HG03103 (cell line): ENCODE data around the gene LIN9.

ENCODE experiments used
- ATAC-seq: cut with Tn5 transposase; IDR thresholded peaks from one replicate; pipeline ENCODE4 v1.9.1; 2021; ENCODE audit warnings: low read depth; ENCODE audit not compliant: unreplicated experiment

LIN9 gene

DNA sequence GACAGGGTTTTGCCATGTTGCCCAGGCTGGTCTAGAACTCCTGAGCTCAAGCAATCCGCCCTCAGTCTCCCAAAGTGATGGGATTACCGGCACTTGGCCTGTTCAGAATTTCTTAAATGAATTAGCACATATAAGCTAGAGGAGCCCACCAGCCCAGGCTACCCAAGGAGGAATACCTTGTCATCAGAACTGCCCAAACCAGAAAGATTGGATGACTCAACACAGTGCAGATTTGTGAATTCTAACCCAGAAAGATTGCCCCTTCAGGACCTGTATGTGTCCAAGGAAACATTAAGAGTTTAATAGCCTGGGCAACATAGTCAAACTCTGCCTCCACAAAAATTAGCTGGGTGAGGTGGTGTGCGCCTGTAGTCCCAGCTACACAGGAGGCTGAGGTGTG, 14.0 kb upstream of the LIN9 start:
- ATAC-seq = no peak

DNA sequence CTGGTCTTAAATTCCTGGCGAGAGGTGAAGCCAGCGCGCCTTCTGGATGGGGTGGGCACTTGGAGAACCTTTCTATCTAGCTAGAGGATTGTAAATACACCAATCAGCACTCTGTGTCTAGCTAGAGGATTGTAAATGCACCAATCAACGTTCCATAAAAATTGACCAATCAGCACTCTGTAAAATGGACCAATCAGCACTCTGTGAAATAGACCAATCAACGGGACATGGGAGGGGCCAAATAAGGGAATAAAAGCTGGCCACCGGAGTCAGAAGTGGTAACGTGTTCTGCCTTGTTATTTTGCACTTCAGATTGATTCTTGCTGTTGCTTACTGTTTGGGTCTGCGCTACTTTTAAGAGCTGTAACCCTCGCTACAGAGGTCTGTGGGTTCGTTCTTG, 12.0 kb upstream of the LIN9 start:
- ATAC-seq = no peak

DNA sequence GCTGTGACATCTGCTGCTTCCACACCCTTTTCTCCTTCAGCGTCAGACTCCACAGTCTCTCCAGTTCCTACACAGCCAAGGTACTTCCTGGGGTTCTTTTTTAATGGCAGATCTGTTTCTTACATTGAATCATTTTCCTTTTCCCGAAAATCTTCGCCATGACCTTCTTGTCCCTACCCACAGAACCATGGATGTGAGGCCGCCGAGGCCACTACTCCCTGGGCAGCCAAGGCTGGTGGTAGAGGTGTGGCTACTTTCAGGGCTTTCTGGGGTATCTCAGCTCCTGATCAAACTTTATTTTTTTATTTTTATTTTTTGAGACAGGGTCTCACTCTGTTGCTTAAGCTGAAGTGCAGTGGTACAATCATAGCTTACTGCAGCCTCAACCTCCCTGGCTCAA, 9.5 kb upstream of the LIN9 start:
- no peak for ATAC-seq

DNA sequence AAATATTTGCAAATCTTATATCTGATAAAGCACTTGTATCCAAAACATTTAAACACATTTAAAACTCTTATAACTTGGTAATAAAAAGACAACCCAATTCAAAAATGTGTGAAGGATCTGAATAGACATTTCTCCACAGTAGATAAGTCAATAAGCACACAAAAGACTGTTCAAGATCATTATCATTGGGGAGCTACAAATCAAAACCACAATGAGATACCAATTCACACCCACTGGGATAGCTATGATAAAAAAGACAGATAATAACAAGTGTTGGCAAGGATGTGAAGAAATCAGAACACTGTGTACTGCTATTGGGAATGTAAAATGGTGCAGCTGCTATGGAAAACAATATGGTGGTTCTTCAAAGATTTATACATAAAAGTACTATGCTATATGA, 5.1 kb upstream of the LIN9 start:
- no peak for ATAC-seq

DNA sequence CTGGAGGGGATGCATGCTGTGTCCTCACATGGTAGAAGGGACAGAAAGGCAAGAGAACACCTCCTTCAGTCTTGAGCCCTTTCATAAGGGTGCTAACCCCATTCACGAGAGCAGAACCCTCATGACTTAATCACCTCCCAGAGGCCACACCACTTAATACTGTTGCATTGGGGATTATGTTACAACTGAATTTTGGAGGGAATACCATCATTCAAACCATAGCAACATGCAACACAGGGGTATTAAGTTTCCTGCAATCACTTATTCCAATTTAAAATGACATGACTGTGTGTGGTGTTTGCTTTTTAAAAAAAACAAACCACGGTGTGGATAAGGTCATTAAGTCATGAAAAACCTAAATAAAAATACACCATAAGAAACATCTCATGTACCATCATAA, 3.1 kb upstream of the LIN9 start:
- ATAC-seq = no peak

GRCh38 chr1:226311376-226311775, 2.4 kb upstream of the LIN9 start:
- no peak for ATAC-seq

DNA sequence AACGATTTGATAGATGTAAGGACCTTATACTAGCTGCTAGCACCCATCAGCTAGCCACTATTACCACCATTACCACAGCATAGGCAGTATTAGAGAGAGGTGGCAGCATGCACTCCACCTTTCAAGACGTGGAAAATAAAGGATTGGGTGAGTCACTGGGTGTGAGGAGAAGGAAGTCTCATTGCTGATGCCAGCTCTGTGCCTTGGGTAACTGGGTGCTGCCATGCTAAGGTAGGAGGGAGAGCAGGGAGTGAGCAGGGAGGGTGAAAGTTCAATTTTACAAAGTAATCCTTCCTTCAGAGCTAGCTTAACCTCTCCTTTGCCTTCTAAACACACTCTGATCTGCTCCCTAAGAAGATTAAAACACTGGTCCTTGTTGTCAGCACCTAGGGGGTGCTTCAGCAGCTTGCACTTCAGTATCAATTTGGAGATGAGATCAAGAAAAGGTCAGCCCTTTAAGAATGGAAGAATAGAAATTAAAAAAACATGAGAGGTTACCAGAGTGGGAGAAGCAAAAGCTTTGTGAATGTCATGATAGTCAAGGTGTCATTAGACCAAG, 1.8 kb upstream of the LIN9 start:
- ATAC-seq = no peak

GRCh38 chr1:226310245-226310540, 1.2 kb upstream of the LIN9 start:
- no peak for ATAC-seq

GRCh38 chr1:226309398-226310244, 657 bp upstream of the LIN9 start:
- peak; percentile 32 for ATAC-seq

GRCh38 chr1:226308166-226308722, 720 bp downstream of the LIN9 start:
- peak; percentile 5 for ATAC-seq

DNA sequence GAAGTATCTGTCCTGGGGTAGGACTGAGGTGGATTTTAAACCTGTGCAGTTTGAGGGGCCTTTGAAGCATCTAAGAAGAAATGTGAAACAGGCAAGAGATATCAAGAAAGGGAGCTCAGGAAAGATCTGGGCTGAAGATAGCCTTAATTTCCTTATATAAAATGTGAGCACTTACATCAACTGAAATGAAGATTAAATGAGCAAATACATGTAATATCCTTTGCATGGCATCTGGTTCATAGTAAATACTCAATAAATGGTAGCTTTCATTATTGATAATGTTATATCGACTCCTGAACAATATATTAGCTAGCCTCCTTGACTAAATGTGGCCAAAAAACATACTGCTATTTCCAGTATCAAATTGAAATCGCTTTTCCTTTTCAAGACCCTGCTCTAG, 2.5 kb downstream of the LIN9 start:
- ATAC-seq = no peak

GRCh38 chr1:226305184-226305583, 3.8 kb downstream of the LIN9 start:
- no peak for ATAC-seq

DNA sequence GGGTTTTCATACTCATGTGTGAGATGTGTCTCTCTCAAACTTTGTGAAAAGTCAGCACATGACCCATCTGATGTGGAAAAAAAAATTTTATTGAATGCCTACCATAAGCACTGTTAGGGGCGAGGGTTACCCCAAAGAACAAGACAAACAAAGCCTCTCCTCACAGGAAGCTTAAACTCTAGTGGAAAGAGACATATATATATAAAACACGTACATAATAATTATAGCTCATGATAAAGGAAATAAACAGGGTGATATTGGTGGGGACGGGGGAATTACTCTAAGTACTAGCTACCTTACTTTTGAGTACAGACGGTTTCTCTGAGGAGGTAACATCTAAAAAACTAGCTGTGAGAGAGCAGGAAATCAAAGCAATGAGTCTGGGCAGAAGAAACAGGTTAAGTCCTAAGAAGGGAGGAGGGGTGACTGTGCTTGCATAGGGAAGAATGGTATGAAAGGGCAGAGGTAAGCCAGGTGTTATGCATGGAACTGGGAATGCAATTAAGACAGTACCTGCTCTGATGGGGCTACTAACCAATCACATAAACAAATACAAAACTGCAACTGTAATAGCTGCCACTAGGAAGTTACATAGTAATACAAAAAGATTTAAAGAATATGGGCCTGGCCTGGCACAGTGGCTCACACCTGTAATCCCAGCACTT, 4.5 kb downstream of the LIN9 start:
- ATAC-seq = no peak

DNA sequence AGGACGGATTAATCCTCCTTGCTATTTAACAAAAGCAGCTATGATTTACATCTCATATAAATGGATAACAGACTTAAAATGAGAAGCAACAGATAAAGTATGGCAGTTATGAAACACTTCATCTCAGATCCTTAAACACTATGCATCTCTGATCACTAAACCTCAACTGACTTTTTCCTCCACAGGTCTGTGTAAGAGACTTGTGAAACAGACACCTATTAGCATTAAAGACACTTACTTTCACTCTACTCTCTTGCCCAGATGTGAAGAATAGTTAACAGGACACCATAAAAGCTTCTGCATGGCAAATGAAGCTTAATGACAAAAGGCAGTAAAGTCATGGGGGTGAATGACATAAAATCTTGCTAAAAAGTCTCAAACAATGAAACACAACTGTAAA, 6.2 kb downstream of the LIN9 start:
- no peak for ATAC-seq

DNA sequence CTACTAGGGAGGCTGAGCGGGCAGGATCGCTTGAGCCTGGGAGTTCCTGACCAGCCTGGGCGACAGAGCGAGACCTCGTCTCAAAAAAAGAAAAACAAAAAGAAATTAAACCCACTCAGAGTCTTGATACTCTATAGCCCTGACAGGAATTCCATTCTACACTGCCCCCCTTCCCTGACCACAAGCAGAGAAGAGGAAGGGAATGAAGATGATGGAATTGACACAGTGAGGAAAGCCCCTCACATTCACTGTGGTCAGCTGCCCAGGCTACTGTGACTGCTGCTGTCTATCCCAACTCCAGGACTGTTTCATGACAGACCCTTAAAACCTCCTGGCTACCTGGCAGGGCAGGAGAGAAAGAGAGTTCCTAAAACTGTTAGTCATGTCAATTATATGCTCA, 12.1 kb downstream of the LIN9 start:
- ATAC-seq = no peak

DNA sequence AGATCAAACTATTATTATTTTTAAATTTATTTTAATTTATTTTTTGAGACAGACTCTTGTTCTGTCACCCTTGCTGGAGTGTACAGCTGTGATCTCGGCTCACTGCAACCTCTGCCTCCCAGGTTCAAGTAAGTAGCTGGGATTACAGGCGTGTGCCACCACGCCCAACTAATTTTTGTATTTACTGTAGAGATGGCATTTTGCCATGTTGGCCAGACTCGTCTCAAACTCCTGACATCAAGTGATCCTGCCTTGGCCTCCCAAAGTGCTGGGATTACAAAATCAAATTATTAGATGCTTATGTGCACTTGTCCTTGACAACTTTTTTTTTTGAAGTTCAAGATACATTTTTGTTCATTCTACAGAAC, 15.4 kb downstream of the LIN9 start:
- no peak for ATAC-seq

GRCh38 chr1:226292874-226293552, 16.0 kb downstream of the LIN9 start:
- ATAC-seq = no peak

DNA sequence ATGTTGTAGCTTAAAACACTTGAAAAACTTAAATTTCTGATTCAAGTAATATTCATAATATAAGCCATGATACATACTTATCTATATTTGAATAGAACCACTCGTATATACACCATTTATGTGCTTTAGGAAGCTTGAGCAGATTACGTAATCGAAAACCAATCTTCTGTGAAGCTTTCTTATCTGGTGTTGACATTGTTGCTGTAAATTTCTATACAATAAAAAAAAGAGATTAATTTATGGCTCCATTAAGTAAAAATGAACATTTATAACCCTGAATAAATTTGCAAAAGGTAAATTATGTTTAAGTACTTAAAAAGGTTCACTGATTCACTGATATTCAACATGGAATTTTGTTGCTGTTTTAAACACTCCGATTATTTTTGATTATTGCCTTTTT, 21.4 kb downstream of the LIN9 start:
- no peak for ATAC-seq

- no peak for ATAC-seq
Observed at GRCh38 chr1:226281058-226281457, 27.9 kb downstream of the LIN9 start.

DNA sequence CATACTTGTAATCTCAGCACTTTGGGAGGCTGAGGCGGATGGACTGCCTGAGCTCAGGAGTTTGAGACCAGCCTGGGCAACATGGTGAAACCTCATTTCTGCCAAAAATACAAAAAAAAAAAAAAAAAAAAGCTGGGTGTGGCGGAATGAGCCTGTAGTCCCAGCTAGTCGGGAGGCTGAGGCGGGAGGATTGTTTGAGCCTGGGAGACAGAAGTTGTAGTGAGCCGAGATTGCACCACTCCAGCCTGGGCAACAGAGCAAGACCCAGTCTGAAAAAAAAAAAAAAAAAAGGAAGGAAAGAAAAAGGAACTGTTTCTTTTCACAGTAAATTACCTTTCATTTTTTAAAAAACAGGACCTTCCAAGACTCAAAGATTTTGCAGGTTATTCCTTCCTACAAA, 29.5 kb downstream of the LIN9 start:
- ATAC-seq = no peak

DNA sequence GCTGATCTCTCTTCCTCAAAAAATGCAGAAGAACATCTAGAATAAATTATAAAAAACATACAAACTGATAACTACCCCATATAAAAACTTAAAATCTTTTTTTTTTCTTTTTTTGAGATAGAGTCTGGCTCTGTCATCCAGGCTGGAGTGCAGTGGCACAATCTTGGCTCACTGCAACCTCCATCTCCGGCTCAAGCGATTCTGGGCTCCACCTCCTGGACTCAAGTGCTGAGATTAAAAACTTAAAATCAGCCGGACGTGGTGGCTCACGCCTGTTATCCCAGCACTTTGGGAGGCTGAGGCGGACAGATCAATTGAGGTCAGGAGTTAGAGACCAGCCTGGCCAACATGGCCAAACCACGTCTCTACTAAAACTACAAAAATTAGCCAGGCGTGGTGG, 31.1 kb downstream of the LIN9 start:
- ATAC-seq = no peak
